A673 (cell line): ENCODE results near the gene HAUS6. TPM values are rescaled to one million over a fixed set of nuclear protein-coding genes. Genes with fewer than 3 reads are reported as not detected.
"Not testable (repeated sequence)": the region's sequence is repeated elsewhere in the genome, so short reads cannot be mapped to it uniquely, and the experiment has no call there.

Source experiments
- BruUV-seq: library from RNA; stranded (reverse); fragments of 400-500 nt; replicated peaks from 2 replicates; lab custom pipeline; 2021; lab: Mats Ljungman, UMichigan
- CTCF ChIA-PET: fragments of 300-600 bp; sonication (Branson Sonifier 250); formaldehyde crosslinking; loops from one replicate; lab custom pipeline; 2022; ENCODE audit warnings: antibody characterized with exemption; lab: Charles Lee
- POLR2A ChIA-PET: fragments of 300-600 bp; sonication (Branson Sonifier 250); formaldehyde crosslinking; loops from one replicate; lab custom pipeline; 2022; ENCODE audit warnings: antibody characterized with exemption; ENCODE audit not compliant: low non-redundant PET; lab: Charles Lee
- DNase-seq: peaks from one replicate; pipeline ENCODE4 v3.0.0-alpha.2; 2015; ENCODE audit warnings: low spot score
- H3K27ac ChIP-seq: fragments of 200-600 bp; sonication (generic); 2 replicates; pipeline ENCODE4 v1.5.1; 2016; ENCODE audit warnings: mixed run types, low read depth, mild to moderate bottlenecking, mixed read lengths, antibody characterized with exemption, low read length; ENCODE audit not compliant: poor library complexity, severe bottlenecking
- H3K27me3 ChIP-seq: fragments of 200-600 bp; sonication (generic); replicated peaks from 2 replicates; pipeline ENCODE4 v1.6.1; 2017; ENCODE audit warnings: mixed run types, low read depth, mild to moderate bottlenecking, mixed read lengths, antibody characterized with exemption, low read length; ENCODE audit not compliant: insufficient read depth, poor library complexity
- H3K36me3 ChIP-seq: fragments of 200-600 bp; sonication (generic); 2 replicates; pipeline ENCODE4 v1.6.1; 2016; ENCODE audit warnings: mixed run types, mild to moderate bottlenecking, mixed read lengths, antibody characterized with exemption, low read length; ENCODE audit not compliant: insufficient read depth, poor library complexity, severe bottlenecking
- H3K4me1 ChIP-seq: fragments of 200-600 bp; sonication (generic); 2 replicates; pipeline ENCODE4 v1.6.1; 2017; ENCODE audit warnings: mixed run types, mild to moderate bottlenecking, mixed read lengths, antibody characterized with exemption, low read length; ENCODE audit not compliant: insufficient read depth, poor library complexity, severe bottlenecking
- H3K4me3 ChIP-seq: fragments of 200-600 bp; sonication (generic); 2 replicates; pipeline ENCODE4 v1.5.1; 2016; ENCODE audit warnings: low read depth, mixed run types, mild to moderate bottlenecking, mixed read lengths, low read length; ENCODE audit not compliant: poor library complexity, severe bottlenecking
- H3K9me3 ChIP-seq: fragments of 200-600 bp; sonication (generic); 2 replicates; pipeline ENCODE4 v1.6.1; 2016; ENCODE audit warnings: mixed run types, low read depth, mild to moderate bottlenecking, mixed read lengths, antibody characterized with exemption, low read length; ENCODE audit not compliant: poor library complexity, severe bottlenecking
- EZH2 ChIP-seq: fragments of 200-600 bp; sonication (generic); IDR thresholded peaks from 2 replicates; pipeline ENCODE4 v1.6.1; 2017; ENCODE audit warnings: borderline replicate concordance, low read depth, mild to moderate bottlenecking, mixed read lengths, antibody characterized with exemption, low read length; ENCODE audit not compliant: poor library complexity, severe bottlenecking
- intact Hi-C: fragments of 100-400 bp; cut with micrococcal nuclease; formaldehyde crosslinking; loops from one replicate; pipeline ENCODE4 v1.10.0; 2022; ENCODE audit not compliant: unreplicated experiment
- total RNA-seq: library from RNA; stranded (reverse); gene quantifications from 2 replicates; pipeline ENCODE4 v1.2.3, GENCODE V29; 2021
- TF ChIP-seq, protein P1 (sequence below): fragments of 300-800, 200-600 bp; sonication (generic); conservative IDR thresholded peaks from 2 replicates; pipeline ENCODE4 v1.5.1; 2017; ENCODE audit warnings: low read depth, mild to moderate bottlenecking, antibody characterized with exemption, low read length, moderate library complexity, mixed read lengths

The HAUS6 gene
- total RNA-seq, 1 experiment from 2014 or later, result 26.1 TPM

DNA sequence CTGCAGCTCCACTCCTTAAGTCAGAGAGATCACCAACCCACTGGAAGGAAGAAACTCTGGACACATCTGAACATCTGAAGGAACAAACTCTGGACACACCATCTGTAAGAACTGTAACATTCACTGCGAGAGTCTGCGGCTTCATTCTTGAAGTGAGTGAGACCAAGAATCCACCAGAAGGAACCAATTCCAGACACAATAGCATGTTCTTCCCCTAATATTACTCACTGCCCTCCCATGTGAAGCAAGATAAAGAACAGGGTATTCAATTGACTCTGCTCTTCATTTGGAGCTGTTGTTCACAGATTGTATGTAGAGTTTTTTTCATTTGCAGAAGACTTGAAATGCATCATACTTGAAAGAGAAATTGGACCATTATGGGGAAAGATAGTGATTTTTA, 80.5 kb downstream of the HAUS6 start:
- Histone ChIP-seq H3K4me3 (no peak overlapping the region), H3K9me3 (no peaks in the 10 kb centered on the region), H3K36me3 (no peaks in the 10 kb centered on the region), H3K4me1 (no peaks in the 10 kb centered on the region), H3K27ac (no peak overlapping the region), H3K27me3 (no peaks in the 10 kb centered on the region)
- no peak for DNase-seq
- BruUV-seq, result no TSS peak
- ChIA-PET CTCF (no interaction called here), POLR2A (no interaction called here)
- intact Hi-C loops, result loop anchor here (10.0 kb wide), 1 partner anchor 1207 kb away; no protein-coding TSS in a partner anchor
- TF ChIP-seq EZH2, result no peak
- TF ChIP-seq, protein P1, sequence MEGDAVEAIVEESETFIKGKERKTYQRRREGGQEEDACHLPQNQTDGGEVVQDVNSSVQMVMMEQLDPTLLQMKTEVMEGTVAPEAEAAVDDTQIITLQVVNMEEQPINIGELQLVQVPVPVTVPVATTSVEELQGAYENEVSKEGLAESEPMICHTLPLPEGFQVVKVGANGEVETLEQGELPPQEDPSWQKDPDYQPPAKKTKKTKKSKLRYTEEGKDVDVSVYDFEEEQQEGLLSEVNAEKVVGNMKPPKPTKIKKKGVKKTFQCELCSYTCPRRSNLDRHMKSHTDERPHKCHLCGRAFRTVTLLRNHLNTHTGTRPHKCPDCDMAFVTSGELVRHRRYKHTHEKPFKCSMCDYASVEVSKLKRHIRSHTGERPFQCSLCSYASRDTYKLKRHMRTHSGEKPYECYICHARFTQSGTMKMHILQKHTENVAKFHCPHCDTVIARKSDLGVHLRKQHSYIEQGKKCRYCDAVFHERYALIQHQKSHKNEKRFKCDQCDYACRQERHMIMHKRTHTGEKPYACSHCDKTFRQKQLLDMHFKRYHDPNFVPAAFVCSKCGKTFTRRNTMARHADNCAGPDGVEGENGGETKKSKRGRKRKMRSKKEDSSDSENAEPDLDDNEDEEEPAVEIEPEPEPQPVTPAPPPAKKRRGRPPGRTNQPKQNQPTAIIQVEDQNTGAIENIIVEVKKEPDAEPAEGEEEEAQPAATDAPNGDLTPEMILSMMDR, result no peak

DNA sequence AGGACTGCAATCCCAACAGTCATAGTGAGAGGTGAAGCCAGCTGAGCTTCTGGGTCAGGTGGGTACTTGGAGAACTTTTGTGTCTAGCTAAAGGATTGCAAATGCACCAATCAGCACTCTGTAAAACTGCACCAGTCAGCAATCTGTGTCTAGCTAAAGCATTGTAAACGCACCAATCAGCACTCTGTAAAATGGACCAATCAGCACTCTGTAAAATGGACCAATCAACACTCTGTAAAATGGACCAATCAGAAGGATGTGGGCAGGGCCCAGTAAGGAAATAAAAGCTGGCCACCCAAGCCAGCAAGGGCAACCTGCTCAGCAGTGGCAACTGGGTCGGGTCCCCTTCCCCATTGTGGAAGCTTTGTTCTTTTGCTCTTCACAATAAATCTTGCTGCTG, 81.1 kb downstream of the HAUS6 start:
- POLR2A ChIA-PET, H3K27ac ChIP-seq, BruUV-seq, H3K27me3 ChIP-seq, H3K36me3 ChIP-seq, CTCF ChIA-PET, H3K4me3 ChIP-seq, H3K4me1 ChIP-seq, DNase-seq, H3K9me3 ChIP-seq: not testable (repeated sequence)
- intact Hi-C loops, result loop anchor here (10.0 kb wide), 1 partner anchor 1207 kb away; no protein-coding TSS in a partner anchor

DNA sequence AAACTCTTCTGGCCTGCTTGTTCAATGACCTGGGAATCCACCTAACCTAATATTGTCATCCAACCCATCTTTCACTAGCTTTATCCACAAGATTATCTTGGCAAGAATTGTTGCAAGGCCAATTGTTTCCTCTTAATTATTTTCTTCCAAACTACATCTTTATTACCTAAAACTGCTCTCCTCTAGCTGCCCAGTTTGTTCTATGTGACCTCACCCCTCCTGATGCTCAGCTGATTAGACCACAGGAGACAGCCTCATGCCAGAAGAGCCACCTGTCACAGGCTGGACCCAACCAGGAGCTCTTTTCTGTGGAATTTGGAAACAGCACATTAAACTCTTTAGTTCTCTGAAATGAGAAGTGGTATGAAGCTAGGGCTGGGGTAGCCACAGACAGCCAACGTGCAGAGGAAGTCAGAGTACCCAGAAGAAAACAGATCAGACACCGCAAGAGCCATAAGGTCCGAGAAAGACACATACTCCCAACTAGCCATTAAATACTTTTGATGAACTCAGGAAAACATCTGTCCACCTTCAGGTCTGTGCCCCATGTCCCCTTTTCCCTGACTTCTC, 81.7 kb downstream of the HAUS6 start:
- Histone ChIP-seq H3K27me3 (no peaks in the 10 kb centered on the region), H3K36me3 (no peaks in the 10 kb centered on the region), H3K9me3 (no peaks in the 10 kb centered on the region), H3K4me1 (no peaks in the 10 kb centered on the region), H3K4me3 (no peak overlapping the region), H3K27ac (no peak overlapping the region)
- CTCF ChIA-PET, result no interaction called here
- DNase-seq, result no peak
- intact Hi-C loops, result loop anchor here (10.0 kb wide), 1 partner anchor 1206 kb away; no protein-coding TSS in a partner anchor
- TF ChIP-seq EZH2, result no peak
- TF ChIP-seq, protein P1, result no peak
- BruUV-seq, result no TSS peak
- POLR2A ChIA-PET, result no interaction called here

DNA sequence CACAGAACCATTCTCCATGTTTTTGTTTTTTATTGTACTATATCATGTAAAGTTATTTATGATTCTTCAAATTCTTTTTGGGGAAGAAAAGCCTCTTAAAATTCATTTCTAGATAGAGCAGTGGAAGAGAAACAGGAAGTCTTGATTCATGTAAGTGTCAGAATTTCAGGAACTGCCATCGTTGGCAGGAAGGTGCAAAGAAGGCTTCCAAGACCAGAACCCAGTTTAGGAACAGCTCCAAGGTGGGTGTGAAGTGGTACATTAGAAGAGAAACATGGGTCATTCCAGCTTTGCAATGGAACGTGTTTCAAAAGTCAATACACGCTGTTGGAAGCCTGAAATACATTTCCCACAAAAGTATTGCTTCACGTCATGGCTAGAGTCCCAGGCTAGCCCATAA, 84.5 kb downstream of the HAUS6 start:
- no peak overlapping the region for H3K27ac ChIP-seq
- BruUV-seq, result no TSS peak
- ChIA-PET CTCF (no interaction called here), POLR2A (no interaction called here)
- TF ChIP-seq EZH2, result no peak
- TF ChIP-seq, protein P1, result no peak
- H3K27me3 ChIP-seq, result no peaks in the 10 kb centered on the region
- intact Hi-C loops, result no loop called here
- H3K4me3 ChIP-seq, result no peak overlapping the region
- H3K36me3 ChIP-seq, result no peaks in the 10 kb centered on the region
- H3K9me3 ChIP-seq, result no peaks in the 10 kb centered on the region
- DNase-seq, result no peak
- no peaks in the 10 kb centered on the region for H3K4me1 ChIP-seq
